Aorta (tissue), 5 donors: ENCODE data around the gene LHCGR. TPM values are rescaled to one million over a fixed set of nuclear protein-coding genes. Genes with fewer than 3 reads are reported as not detected.

Experiments used
- ATAC-seq: fragments of 200-7000 bp; cut with Tn5 transposase; one replicate; pipeline ENCODE4 v1.9.1; 2022; ENCODE audit warnings: moderate library complexity; ENCODE audit not compliant: low FRiP score
- DNase-seq, 2 donors: peaks; one replicate each; pipeline ENCODE4 v3.0.0-alpha.2; 2020
- H3K27ac ChIP-seq, 2 donors: one replicate each; pipeline ENCODE4 v1.5.1; 2013; ENCODE audit warnings: low read length in 2 of 2, mild to moderate bottlenecking in 2 of 2, moderate library complexity in 2 of 2, control low read depth in 1 of 2, inconsistent platforms in 1 of 2, low read depth in 1 of 2
- H3K27me3 ChIP-seq, 2 donors: one replicate each; pipeline ENCODE4 v1.6.1; 2013; ENCODE audit warnings: control low read depth in 1 of 2, low read length in 1 of 2, mild to moderate bottlenecking in 1 of 2, moderate library complexity in 1 of 2; ENCODE audit not compliant: insufficient read depth in 2 of 2, control insufficient read depth in 1 of 2
- H3K36me3 ChIP-seq, 2 donors: one replicate each; pipeline ENCODE4 v1.6.1; 2013; ENCODE audit warnings: control low read depth in 1 of 2, low read length in 1 of 2, mild to moderate bottlenecking in 1 of 2; ENCODE audit not compliant: insufficient read depth in 2 of 2, control insufficient read depth in 1 of 2
- H3K4me1 ChIP-seq, 2 donors: one replicate each; pipeline ENCODE4 v1.6.1; 2013; ENCODE audit warnings: low read length in 2 of 2, control low read depth in 1 of 2, mild to moderate bottlenecking in 1 of 2, moderate library complexity in 1 of 2; ENCODE audit not compliant: insufficient read depth in 2 of 2, control insufficient read depth in 1 of 2
- H3K4me3 ChIP-seq, 2 donors: one replicate each; pipeline ENCODE4 v1.5.1; 2013; ENCODE audit warnings: low read length in 2 of 2, control low read depth in 1 of 2, mild to moderate bottlenecking in 1 of 2
- H3K9me3 ChIP-seq: one replicate; pipeline ENCODE4 v1.6.1; 2013; ENCODE audit warnings: mild to moderate bottlenecking, low read length; ENCODE audit not compliant: control insufficient read depth
- WGBS, 2 donors: extraction: QIAGEN DNeasy Blood & Tissue Kit; methylation state at CpG; one replicate each; pipeline ENCODE4 v1.1.7; 2013; 5-methylcytosine and 5-hydroxymethylcytosine counted together
- intact Hi-C, 2 donors: fragments of 100-400 bp; cut with DNase I; formaldehyde crosslinking; loops; one replicate each; pipeline versions ENCODE4 v1.14.2 to v1.15.0; 2022
- polyA plus RNA-seq, 2 donors: library from polyadenylated mRNA; stranded (reverse); fragments of 200-250 nt; gene quantifications; one replicate each; pipeline ENCODE4 v1.2.3, GENCODE V29; 2013
- total RNA-seq, 2 donors: library from RNA; stranded (reverse); fragmentation: NEBNext Ultra II Directional; extraction: Animal tissue kit (Norgen Biotek cat#: 25700); gene quantifications; one replicate each; pipeline ENCODE4 v1.2.1, GENCODE V29; 2021
- donor health status: healthy with polysubstance abuse.
- donor health status: Bipolar disorder and iron deficiency.
- donor health status: DM: no; HTN: no; CAD: no.
- donor health status: DM: no; HTN: no; CAD: no.
- donor health status: DM: yes; HTN: yes; CAD: no.

Gene LHCGR
- total and polyA plus RNA-seq, 4 donors, result 0.42 TPM; not detected in 3

- 12 to 26% methylated on average over 2 of the region's 2 CpGs for WGBS, 2 donors
- no peaks in the 10 kb centered on the region for H3K36me3 ChIP-seq
- intact Hi-C loops, result no loop called here
- peaks cover 2 to 7% of the 10 kb centered on the region in 2 donors for H3K4me1 ChIP-seq
- no peak for ATAC-seq
- H3K4me3 ChIP-seq, result no peak overlapping the region
- H3K9me3 ChIP-seq, result peaks cover 1% of the 10 kb centered on the region
- no peaks in the 10 kb centered on the region for H3K27me3 ChIP-seq
- no peak for DNase-seq
- H3K27ac ChIP-seq, result no peak overlapping the region
Measured at GRCh38 chr2:48733067-48733503, 22.4 kb downstream of the LHCGR start.

- Histone ChIP-seq H3K27ac (no peak overlapping the region), H3K9me3 (no peaks in the 10 kb centered on the region), H3K4me1 (peaks cover 2 to 9% of the 10 kb centered on the region in 2 donors), H3K4me3 (no peak overlapping the region), H3K36me3 (no peaks in the 10 kb centered on the region), H3K27me3 (no peaks in the 10 kb centered on the region)
- intact Hi-C loops, result no loop called here
- ATAC-seq (no peak), DNase-seq (no peak)
Measured at GRCh38 chr2:48728840-48729239, 26.7 kb downstream of the LHCGR start.

- DNase-seq (no peak), ATAC-seq (no peak)
- peaks cover 2 to 9% of the 10 kb centered on the region in 2 donors for H3K4me1 ChIP-seq
- 52 to 55% methylated on average over 2 of the region's 2 CpGs for WGBS, 2 donors
- no peak overlapping the region for H3K4me3 ChIP-seq
- intact Hi-C loops, result no loop called here
- no peaks in the 10 kb centered on the region for H3K27me3 ChIP-seq
- H3K27ac ChIP-seq, result no peak overlapping the region
- H3K9me3 ChIP-seq, result no peaks in the 10 kb centered on the region
- no peaks in the 10 kb centered on the region for H3K36me3 ChIP-seq
Measured at GRCh38 chr2:48728295-48728694, 27.2 kb downstream of the LHCGR start.

GRCh38 chr2:48727560-48727959 is 28.0 kb downstream of the LHCGR start:
- WGBS, 2 donors, result 76 to 84% methylated on average over 2 of the region's 2 CpGs
- DNase-seq (no peak), ATAC-seq (peak; percentile 50)
- intact Hi-C loops, result no loop called here
- Histone ChIP-seq H3K27me3 (no peaks in the 10 kb centered on the region), H3K9me3 (no peaks in the 10 kb centered on the region), H3K4me3 (no peak overlapping the region), H3K4me1 (peaks cover 2 to 9% of the 10 kb centered on the region in 2 donors), H3K36me3 (no peaks in the 10 kb centered on the region), H3K27ac (no peak overlapping the region)

GRCh38 chr2:48725696-48726494 is 29.6 kb downstream of the LHCGR start:
- WGBS, 2 donors, result 70 to 74% methylated on average over 7 of the region's 7 CpGs
- Histone ChIP-seq H3K4me1 (peaks cover 2 to 9% of the 10 kb centered on the region in 2 donors), H3K27ac (no peak overlapping the region), H3K27me3 (no peaks in the 10 kb centered on the region), H3K4me3 (no peak overlapping the region), H3K36me3 (no peaks in the 10 kb centered on the region), H3K9me3 (no peaks in the 10 kb centered on the region)
- DNase-seq (no peak), ATAC-seq (no peak)
- intact Hi-C loops, result no loop called here

- WGBS, 2 donors, result 72 to 84% methylated on average over 2 of the region's 2 CpGs
- no peaks in the 10 kb centered on the region for H3K27me3 ChIP-seq
- no peak overlapping the region for H3K27ac ChIP-seq
- H3K36me3 ChIP-seq, result no peaks in the 10 kb centered on the region
- no peak for ATAC-seq
- no peaks in the 10 kb centered on the region for H3K9me3 ChIP-seq
- DNase-seq, result no peak
- intact Hi-C loops, result loop anchor here in 1 of 2 donors (5.0 kb wide), 1 partner anchor 122 kb away; no protein-coding TSS in a partner anchor
- no peak overlapping the region for H3K4me3 ChIP-seq
- H3K4me1 ChIP-seq, result peaks cover 2 to 9% of the 10 kb centered on the region in 2 donors
Measured at GRCh38 chr2:48724278-48724677, 31.2 kb downstream of the LHCGR start.

GRCh38 chr2:48723129-48723528 is 32.4 kb downstream of the LHCGR start:
- no peak for DNase-seq

GRCh38 chr2:48722391-48722790 is 33.1 kb downstream of the LHCGR start:
- H3K4me3 ChIP-seq, result no peak overlapping the region
- no peaks in the 10 kb centered on the region for H3K9me3 ChIP-seq
- H3K36me3 ChIP-seq, result no peaks in the 10 kb centered on the region
- 98 to 100% methylated on average over 1 of the region's 1 CpG for WGBS, 2 donors
- H3K4me1 ChIP-seq, result no peaks in the 10 kb centered on the region
- H3K27ac ChIP-seq, result no peak overlapping the region
- H3K27me3 ChIP-seq, result no peaks in the 10 kb centered on the region
- intact Hi-C loops, result loop anchor here in 1 of 2 donors (5.0 kb wide), 1 partner anchor 120 kb away; no protein-coding TSS in a partner anchor
- ATAC-seq (no peak), DNase-seq (no peak)

More at GRCh38 chr2:48723129-48723528, 32.4 kb downstream of the LHCGR start:
- Histone ChIP-seq H3K36me3 (no peaks in the 10 kb centered on the region), H3K27me3 (no peaks in the 10 kb centered on the region), H3K27ac (no peak overlapping the region), H3K4me1 (peaks cover 0 to 2% of the 10 kb centered on the region in 2 donors), H3K9me3 (no peaks in the 10 kb centered on the region), H3K4me3 (no peak overlapping the region)
- ATAC-seq, result no peak
- intact Hi-C loops, result loop anchor here in 1 of 2 donors (5.0 kb wide), 1 partner anchor 121 kb away; no protein-coding TSS in a partner anchor

GRCh38 chr2:48721158-48721557 is 34.4 kb downstream of the LHCGR start:
- H3K27ac ChIP-seq, result no peak overlapping the region
- H3K27me3 ChIP-seq, result no peaks in the 10 kb centered on the region
- H3K36me3 ChIP-seq, result no peaks in the 10 kb centered on the region
- intact Hi-C loops, result loop anchor here in 1 of 2 donors (5.0 kb wide), 1 partner anchor 119 kb away; no protein-coding TSS in a partner anchor
- H3K4me1 ChIP-seq, result no peaks in the 10 kb centered on the region
- ATAC-seq, result no peak
- H3K9me3 ChIP-seq, result no peaks in the 10 kb centered on the region
- WGBS, 2 donors, result 83 to 89% methylated on average over 2 of the region's 2 CpGs
- H3K4me3 ChIP-seq, result no peak overlapping the region
- DNase-seq, result no peak
